HG02763 (cell line): Measurements from ENCODE around the gene MAN2A2.
"Not testable (repeated sequence)": the region's sequence is repeated elsewhere in the genome, so short reads cannot be mapped to it uniquely, and the experiment has no call there.

ENCODE experiments used
- ATAC-seq: cut with Tn5 transposase; IDR thresholded peaks from one replicate; pipeline ENCODE4 v1.9.1; 2021; ENCODE audit warnings: mild to moderate bottlenecking, moderate library complexity; ENCODE audit not compliant: unreplicated experiment

MAN2A2 gene

GRCh38 chr15:90915808-90916440 is 12.8 kb downstream of the MAN2A2 start:
- no peak for ATAC-seq

- no peak for ATAC-seq
These were observed 13.4 kb downstream of the MAN2A2 start for GRCh38 chr15:90916461-90916860.

- no peak for ATAC-seq
These were observed 14.5 kb downstream of the MAN2A2 start for GRCh38 chr15:90917569-90917968.

- ATAC-seq = no peak
These were observed 15.1 kb downstream of the MAN2A2 start for GRCh38 chr15:90918034-90918788.

- ATAC-seq = no peak
These were observed 15.7 kb downstream of the MAN2A2 start for GRCh38 chr15:90918835-90919234.

GRCh38 chr15:90921887-90922286 is 18.8 kb downstream of the MAN2A2 start:
- ATAC-seq = no peak

- ATAC-seq = peak; percentile 65
These were observed 19.7 kb downstream of the MAN2A2 start for GRCh38 chr15:90922712-90923322.

GRCh38 chr15:90924375-90924774 is 21.3 kb downstream of the MAN2A2 start:
- no peak for ATAC-seq

GRCh38 chr15:90926766-90927165 is 23.7 kb downstream of the MAN2A2 start:
- not testable (repeated sequence) for ATAC-seq

GRCh38 chr15:90928106-90928505 is 25.0 kb downstream of the MAN2A2 start:
- not testable (repeated sequence) for ATAC-seq

- no peak for ATAC-seq
These were observed 26.3 kb downstream of the MAN2A2 start for GRCh38 chr15:90929246-90930019.

- no peak for ATAC-seq
These were observed 27.9 kb downstream of the MAN2A2 start for GRCh38 chr15:90930861-90931574.

- ATAC-seq = no peak
These were observed 28.4 kb downstream of the MAN2A2 start for GRCh38 chr15:90931575-90931827.

- peak; percentile 44 for ATAC-seq
These were observed 28.9 kb downstream of the MAN2A2 start, which contains the start of gene HDDC3 for GRCh38 chr15:90931828-90932659. Gene HDDC3 (minus strand): TSS chr15:90932549. CDS start chr15:90932540, 9 bp downstream.

- ATAC-seq = no peak
These were observed 29.5 kb downstream of the MAN2A2 start for GRCh38 chr15:90932660-90932991.

GRCh38 chr15:90933301-90933700 is 30.2 kb downstream of the MAN2A2 start:
- no peak for ATAC-seq

- no peak for ATAC-seq
These were observed 31.3 kb downstream of the MAN2A2 start for GRCh38 chr15:90934256-90934948.

- peak; percentile 62 for ATAC-seq
These were observed 32.0 kb downstream of the MAN2A2 start, which contains the start of gene UNC45A for GRCh38 chr15:90934949-90935751. Gene UNC45A (plus strand): TSS chr15:90935285. CDS start chr15:90935325, 40 bp downstream.

- no peak for ATAC-seq
These were observed 33.7 kb downstream of the MAN2A2 start for GRCh38 chr15:90936823-90937222.
